Osteoblast (primary cell): ENCODE measurements around the gene CIC. TPM values are rescaled to one million over a fixed set of nuclear protein-coding genes. Genes with fewer than 3 reads are reported as not detected.
A peak's percentile ranks its signal among the peaks of the same experiment; 100 is the strongest.

Source experiments
- DNase-seq: peaks from one replicate; pipeline ENCODE4 v3.0.0; 2011; ENCODE audit warnings: low spot score, mixed read lengths; ENCODE audit not compliant: insufficient read length; ENCODE audit errors: missing footprints
- H2AFZ ChIP-seq: 2 replicates; pipeline ENCODE4 v1.6.0; 2011; ENCODE audit warnings: mild to moderate bottlenecking, low read length
- H3K27ac ChIP-seq: 2 replicates; pipeline ENCODE4 v1.5.1; 2011; ENCODE audit warnings: mild to moderate bottlenecking, low read depth, low read length, moderate library complexity
- H3K27me3 ChIP-seq: 2 replicates; pipeline ENCODE4 v1.6.0; 2012; ENCODE audit warnings: mild to moderate bottlenecking, control low read depth, inconsistent platforms, low read length, moderate library complexity; ENCODE audit not compliant: insufficient read depth
- H3K36me3 ChIP-seq: 2 replicates; pipeline ENCODE4 v1.5.1; 2011; ENCODE audit warnings: mild to moderate bottlenecking, low read length, control low read depth, moderate library complexity; ENCODE audit not compliant: insufficient read depth
- H3K4me1 ChIP-seq: 2 replicates; pipeline ENCODE4 v1.5.1; 2011; ENCODE audit warnings: mild to moderate bottlenecking, low read length, control low read depth, moderate library complexity; ENCODE audit not compliant: insufficient read depth
- H3K4me2 ChIP-seq: 2 replicates; pipeline ENCODE4 v1.6.0; 2011; ENCODE audit warnings: mild to moderate bottlenecking, low read length; ENCODE audit not compliant: insufficient read depth
- H3K4me3 ChIP-seq: fragments of 200-600 bp; sonication (generic); 3 replicates; pipeline ENCODE4 v1.5.1; 2012; ENCODE audit warnings: mild to moderate bottlenecking, low read length, inconsistent platforms; ENCODE audit not compliant: insufficient read depth
- H3K79me2 ChIP-seq: 2 replicates; pipeline ENCODE4 v1.6.0; 2012; ENCODE audit warnings: mild to moderate bottlenecking, low read length, control low read depth, inconsistent platforms; ENCODE audit not compliant: insufficient read depth
- H3K9me3 ChIP-seq: 2 replicates; pipeline ENCODE4 v1.5.1; 2011; ENCODE audit warnings: low read depth, low read length, control low read depth
- H4K20me1 ChIP-seq: 2 replicates; pipeline ENCODE4 v1.6.0; 2012; ENCODE audit warnings: mild to moderate bottlenecking, low read length, control low read depth; ENCODE audit not compliant: insufficient read depth
- CTCF ChIP-seq: IDR thresholded peaks from 2 replicates; pipeline ENCODE4 v1.5.1; 2011; ENCODE audit warnings: mild to moderate bottlenecking, low read depth, low read length, moderate library complexity; ENCODE audit errors: extremely low read depth
- total RNA-seq: library from RNA; depleted of rRNA; stranded (reverse); fragments of >200 nt; gene quantifications from 2 replicates; pipeline ENCODE4 v1.2.3, GENCODE V29; 2012

The CIC gene
- total RNA-seq, 1 donor = 39.1 TPM

- peak overlapping the region; percentile 96 for H3K4me3 ChIP-seq
- TF ChIP-seq CTCF = no peak
- DNase-seq = peak; percentile 78
- H2AFZ ChIP-seq = peak overlapping the region; percentile 80
- H3K79me2 ChIP-seq = peaks cover 34% of the 10 kb centered on the region
- peaks cover 4% of the 10 kb centered on the region for H4K20me1 ChIP-seq
- H3K36me3 ChIP-seq = no peaks in the 10 kb centered on the region
- H3K27ac ChIP-seq = no peak overlapping the region
- no peaks in the 10 kb centered on the region for H3K9me3 ChIP-seq
- H3K4me1 ChIP-seq = peaks cover 13% of the 10 kb centered on the region
- H3K4me2 ChIP-seq = peak overlapping the region; percentile 98
- peaks cover 33% of the 10 kb centered on the region for H3K27me3 ChIP-seq
Observed at GRCh38 chr19:42324655-42325307, 55.7 kb downstream of the CIC start.

GRCh38 chr19:42325308-42325895, 56.4 kb downstream of the CIC start, which contains the start of gene MEGF8:
Gene MEGF8, plus strand, starts transcription at chr19:42325635. Its CDS starts 609 bp downstream, at chr19:42326244.
- H3K4me3 ChIP-seq = peak within 1 kb of the TSS; percentile 96
- H3K4me2 ChIP-seq = peak within 1 kb of the TSS; percentile 98
- peak within 1 kb of the TSS; percentile 93 for H2AFZ ChIP-seq
- H3K9me3 ChIP-seq = no peaks in the 10 kb centered on the region
- H3K36me3 ChIP-seq = no peaks in the 10 kb centered on the region
- peaks cover 13% of the 10 kb centered on the region for H3K4me1 ChIP-seq
- peak within 1 kb of the TSS; percentile 72 for H3K27ac ChIP-seq
- TF ChIP-seq CTCF = peak; percentile 99
- H3K27me3 ChIP-seq = peaks cover 33% of the 10 kb centered on the region
- H3K79me2 ChIP-seq = peaks cover 34% of the 10 kb centered on the region
- H4K20me1 ChIP-seq = peaks cover 8% of the 10 kb centered on the region
- DNase-seq = peak; percentile 100

- H3K79me2 ChIP-seq = peaks cover 37% of the 10 kb centered on the region
- H3K36me3 ChIP-seq = no peaks in the 10 kb centered on the region
- peaks cover 8% of the 10 kb centered on the region for H4K20me1 ChIP-seq
- peaks cover 13% of the 10 kb centered on the region for H3K4me1 ChIP-seq
- H3K4me3 ChIP-seq = peak overlapping the region; percentile 96
- no peak for TF ChIP-seq CTCF
- H3K9me3 ChIP-seq = no peaks in the 10 kb centered on the region
- H3K27ac ChIP-seq = peak overlapping the region; percentile 72
- H3K4me2 ChIP-seq = peak overlapping the region; percentile 98
- H2AFZ ChIP-seq = peak overlapping the region; percentile 93
- H3K27me3 ChIP-seq = peaks cover 33% of the 10 kb centered on the region
- DNase-seq = peak; percentile 86
Observed at GRCh38 chr19:42325896-42326771, 57.1 kb downstream of the CIC start.
